HepG2 (cell line): Measurements from ENCODE around the gene NFAT5. TPM values are rescaled to one million over a fixed set of nuclear protein-coding genes. Genes with fewer than 3 reads are reported as not detected.
A peak's percentile ranks its signal among the peaks of the same experiment; 100 is the strongest.

Experiments
- ATAC-seq: fragments of 200-7000 bp; cut with Tn5 transposase; 3 replicates; pipeline ENCODE4 v1.9.1; 2020; ENCODE audit warnings: mild to moderate bottlenecking, moderate library complexity
- BruUV-seq: library from RNA; stranded (reverse); fragments of 400-500 nt; replicated peaks from 2 replicates; lab custom pipeline; 2021; lab: Mats Ljungman, UMichigan
- CTCF ChIA-PET: fragments of 300-600 bp; formaldehyde crosslinking; extraction: SDS; loops from one replicate; lab custom pipeline; 2021; ENCODE audit warnings: low total read pairs, inconsistent platforms, low intra/inter-chr PET ratio; lab: Yijun Ruan, JAX
- POLR2A ChIA-PET: fragments of 350-600 bp; sonication (Branson Sonifier 250); formaldehyde crosslinking; loops from one replicate; lab custom pipeline; 2020; ENCODE audit warnings: antibody characterized with exemption, inconsistent platforms; lab: Yijun Ruan, JAX
- DNase-seq: peaks from one replicate; pipeline ENCODE4 v3.0.0-alpha.2; 2015; ENCODE audit warnings: low spot score
- FAIRE-seq: peaks from 3 replicates; lab custom pipeline; 2011; peaks lifted over from hg19 to GRCh38; lab: Jason Lieb, UNC
- H2AFZ ChIP-seq: one replicate; pipeline ENCODE4 v1.6.1; 2011; ENCODE audit warnings: low read length, inconsistent platforms
- H3K27ac ChIP-seq: fragments of 300-600 bp; 3 replicates; pipeline ENCODE4 v1.8.0; 2011; ENCODE audit warnings: mixed run types, mild to moderate bottlenecking, mixed read lengths, low read length, inconsistent platforms; ENCODE audit not compliant: insufficient read depth; ENCODE audit errors: extremely low read length
- H3K27me3 ChIP-seq, 2 experiments: fragments of 200-600 bp in 1 of 2; 2 replicates in 1 of 2; 3 replicates in 1 of 2; pipeline versions ENCODE4 v1.6.0 to v1.8.0; 2011; ENCODE audit warnings: low read length in 2 of 2, mild to moderate bottlenecking in 2 of 2, moderate library complexity in 2 of 2, inconsistent platforms in 1 of 2; ENCODE audit not compliant: insufficient read depth in 2 of 2, control insufficient read depth in 1 of 2
- H3K36me3 ChIP-seq, 2 experiments: fragments of 200-600 bp in 1 of 2; replicated peaks in 1 of 2; 2 replicates in 1 of 2; 3 replicates in 1 of 2; pipeline versions ENCODE4 v1.5.1 to v1.8.0; 2011; ENCODE audit warnings: low read length in 2 of 2, inconsistent platforms in 1 of 2; ENCODE audit not compliant: insufficient read depth in 2 of 2, control insufficient read depth in 1 of 2
- H3K4me1 ChIP-seq: 2 replicates; pipeline ENCODE4 v1.5.1; 2012; ENCODE audit warnings: low read length, inconsistent platforms; ENCODE audit not compliant: insufficient read depth
- H3K4me2 ChIP-seq: 2 replicates; pipeline ENCODE4 v1.6.0; 2011; ENCODE audit warnings: low read depth, low read length, inconsistent platforms
- H3K4me3 ChIP-seq, 3 experiments: fragments of 200-600 bp in 1 of 3; sonication (generic), shearing (Covaris generic) in 1 of 3; replicated peaks in 1 of 3; 2 replicates each; pipeline ENCODE4 v1.5.1; 2011 to 2016; ENCODE audit warnings: low read length in 3 of 3, inconsistent platforms in 2 of 3, low read depth in 2 of 3, mild to moderate bottlenecking in 2 of 3, control low read depth in 1 of 3, mixed read lengths in 1 of 3; ENCODE audit not compliant: insufficient read depth in 1 of 3
- H3K79me2 ChIP-seq: one replicate; pipeline ENCODE4 v1.6.1; 2011; ENCODE audit warnings: low read length, inconsistent platforms; ENCODE audit not compliant: insufficient read depth
- H3K9ac ChIP-seq: 2 replicates; pipeline ENCODE4 v1.6.0; 2011; ENCODE audit warnings: mild to moderate bottlenecking, low read depth, low read length, inconsistent platforms; ENCODE audit not compliant: insufficient read depth
- H3K9me3 ChIP-seq: 2 replicates; pipeline ENCODE4 v1.5.1; 2012; ENCODE audit warnings: mild to moderate bottlenecking, low read length
- H4K20me1 ChIP-seq: 2 replicates; pipeline ENCODE4 v1.6.0; 2011; ENCODE audit warnings: inconsistent platforms, mild to moderate bottlenecking, low read length, moderate library complexity; ENCODE audit not compliant: insufficient read depth
- FOSL2 ChIP-seq: sonication (generic); formaldehyde crosslinking; IDR thresholded peaks from 2 replicates; pipeline ENCODE4 v1.4.0; 2020; ENCODE audit warnings: missing genetic modification reagents
- FOXJ3 ChIP-seq: sonication (generic); formaldehyde crosslinking; IDR thresholded peaks from 2 replicates; pipeline ENCODE4 v1.4.0; 2020; ENCODE audit warnings: missing genetic modification reagents, mild to moderate bottlenecking, borderline replicate concordance
- FOXP1 ChIP-seq, 2 experiments: fragments of 450-650 bp in 1 of 2; IDR thresholded peaks; 2 replicates each; pipeline ENCODE4 v1.6.1; 2017 to 2018; ENCODE audit warnings: antibody characterized with exemption in 1 of 2
- HES4 ChIP-seq: sonication (generic); formaldehyde crosslinking; IDR thresholded peaks from 2 replicates; pipeline ENCODE4 v1.9.0; 2021; ENCODE audit warnings: mild to moderate bottlenecking, missing genetic modification reagents, borderline replicate concordance
- NBN ChIP-seq: fragments of 450-650 bp; conservative IDR thresholded peaks from 2 replicates; pipeline ENCODE4 v1.6.1; 2017
- ZKSCAN8 ChIP-seq: IDR thresholded peaks from 2 replicates; pipeline ENCODE4 v1.6.1; 2016; ENCODE audit warnings: borderline replicate concordance, missing genetic modification reagents, missing compliant biosample characterization
- ZNF121 ChIP-seq: sonication (generic); formaldehyde crosslinking; IDR thresholded peaks from 2 replicates; pipeline ENCODE4 v1.5.0; 2020; ENCODE audit warnings: mild to moderate bottlenecking, missing genetic modification reagents
- ZNF501 ChIP-seq: sonication (generic); formaldehyde crosslinking; IDR thresholded peaks from 2 replicates; pipeline ENCODE4 v1.5.1; 2020; ENCODE audit warnings: mild to moderate bottlenecking, moderate library complexity, missing genetic modification reagents
- ZNF543 ChIP-seq: sonication (generic); formaldehyde crosslinking; IDR thresholded peaks from 2 replicates; pipeline ENCODE4 v1.4.0; 2020; ENCODE audit warnings: mild to moderate bottlenecking, missing genetic modification reagents
- ZNF720 ChIP-seq: sonication (generic); formaldehyde crosslinking; IDR thresholded peaks from 2 replicates; pipeline ENCODE4 v1.4.0; 2020; ENCODE audit warnings: missing genetic modification reagents
- ZSCAN21 ChIP-seq: sonication (generic); formaldehyde crosslinking; IDR thresholded peaks from 2 replicates; pipeline ENCODE4 v1.8.0; 2022; ENCODE audit warnings: mild to moderate bottlenecking, missing genetic modification reagents, moderate library complexity, borderline replicate concordance
- ZSCAN31 ChIP-seq: sonication (generic); formaldehyde crosslinking; IDR thresholded peaks from 2 replicates; pipeline ENCODE4 v1.5.0; 2020; ENCODE audit warnings: low read depth, mild to moderate bottlenecking, missing genetic modification reagents
- WGBS: methylation state at CpG from one replicate; pipeline ENCODE4 v1.1.6; 2017; ENCODE audit warnings: low lambda C conversion rate; 5-methylcytosine and 5-hydroxymethylcytosine counted together
- in situ Hi-C: cut with HindIII; loops from 2 replicates; pipeline ENCODE4 v1.10.0; 2017; ENCODE audit warnings: low pct_unique_long_range_greater_than_20kb; ENCODE audit not compliant: extremely low pct_ligation_motif_present
- intact Hi-C: fragments of 100-400 bp; cut with micrococcal nuclease; formaldehyde crosslinking; loops from one replicate; pipeline ENCODE4 v1.10.0; 2022; ENCODE audit not compliant: unreplicated experiment
- polyA plus RNA-seq, 8 experiments: library from polyadenylated mRNA; depleted of rRNA in 3 of 8; stranded (reverse) in 7 of 8; unstranded in 1 of 8; fragments of >200 nt; fragmentation: Illumina TruSeq in 4 of 8; extraction: Trizol in 4 of 8; gene quantifications; 2 replicates each; pipeline versions ENCODE4 v1.2.1 to v1.2.3, GENCODE V29; 2011 to 2016; ENCODE audit warnings: low read depth in 4 of 8, missing spikeins in 1 of 8, mixed read lengths in 1 of 8; ENCODE audit not compliant: insufficient read depth in 1 of 8
- total RNA-seq, 5 experiments: library from RNA; depleted of rRNA; stranded (reverse); fragments of >200 nt; fragmentation: Illumina TruSeq; extraction: Trizol; gene quantifications; 2 replicates each; pipeline ENCODE4 v1.2.3, GENCODE V29; 2016; ENCODE audit warnings: low read depth in 1 of 5
- TF ChIP-seq, protein P1 (sequence below): IDR thresholded peaks from 2 replicates; pipeline ENCODE4 v1.6.1; 2016; ENCODE audit warnings: low read depth, borderline replicate concordance
- TF ChIP-seq, protein P2 (sequence below): sonication (generic); formaldehyde crosslinking; IDR thresholded peaks from 2 replicates; pipeline ENCODE4 v1.8.1; 2023; ENCODE audit warnings: mild to moderate bottlenecking, missing genetic modification reagents
- TF ChIP-seq, protein P3 (sequence below): sonication (generic); formaldehyde crosslinking; IDR thresholded peaks from 2 replicates; pipeline ENCODE4 v1.4.0; 2020; ENCODE audit warnings: mild to moderate bottlenecking, missing genetic modification reagents

NFAT5 gene
- total and polyA plus RNA-seq, 2 of the 13 experiments (the other 11 are each of a cell fraction or from before 2014, with no cell fraction given), result 20.5 to 54.3 TPM

DNA sequence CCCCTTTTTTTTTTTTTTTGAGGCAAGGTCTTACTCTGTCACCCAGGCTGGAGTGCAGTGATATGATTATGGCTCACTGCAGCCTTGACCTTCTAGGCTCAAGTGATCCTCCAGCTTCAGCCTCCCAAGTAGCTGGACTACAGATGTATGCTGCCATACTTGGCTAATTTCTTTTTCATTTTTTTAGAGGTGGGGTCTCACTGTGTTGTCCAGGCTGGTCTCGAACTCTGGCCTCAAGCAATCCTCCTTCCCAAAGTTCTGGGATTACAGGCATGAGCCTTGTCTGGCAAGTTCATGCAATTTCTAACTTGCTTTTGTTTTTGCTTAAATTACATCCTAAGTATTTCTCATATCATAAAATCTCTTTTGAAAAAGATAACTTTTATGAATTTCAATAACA is 33.8 kb upstream of the NFAT5 start:
- no TSS peak for BruUV-seq
- H3K4me2 ChIP-seq, result no peak overlapping the region
- ATAC-seq (no peak), FAIRE-seq (peak; percentile 21), DNase-seq (no peak)
- H3K36me3 ChIP-seq, result no peaks in the 10 kb centered on the region
- H3K9me3 ChIP-seq, result no peaks in the 10 kb centered on the region
- H2AFZ ChIP-seq, result no peak overlapping the region
- H3K4me1 ChIP-seq, result peaks cover 52% of the 10 kb centered on the region
- intact Hi-C loops, result no loop called here
- in situ Hi-C loops, result no loop called here
- no peak overlapping the region for H3K27ac ChIP-seq
- H3K4me3 ChIP-seq, result no peak overlapping the region
- H3K79me2 ChIP-seq, result no peaks in the 10 kb centered on the region
- CTCF ChIA-PET, result no interaction called here
- peak; percentile 75 for TF ChIP-seq ZNF121 (CRISPR knock-in tag)
- TF ChIP-seq ZKSCAN8, result no peak
- TF ChIP-seq, all 625 proteins: peak for 1
- WGBS, result 92% methylated on average over 1 of the region's 1 CpG
- Histone ChIP-seq H4K20me1 (no peaks in the 10 kb centered on the region), H3K27me3 (no peaks in the 10 kb centered on the region), H3K9ac (no peak overlapping the region)
- POLR2A ChIA-PET, result no interaction called here

DNA sequence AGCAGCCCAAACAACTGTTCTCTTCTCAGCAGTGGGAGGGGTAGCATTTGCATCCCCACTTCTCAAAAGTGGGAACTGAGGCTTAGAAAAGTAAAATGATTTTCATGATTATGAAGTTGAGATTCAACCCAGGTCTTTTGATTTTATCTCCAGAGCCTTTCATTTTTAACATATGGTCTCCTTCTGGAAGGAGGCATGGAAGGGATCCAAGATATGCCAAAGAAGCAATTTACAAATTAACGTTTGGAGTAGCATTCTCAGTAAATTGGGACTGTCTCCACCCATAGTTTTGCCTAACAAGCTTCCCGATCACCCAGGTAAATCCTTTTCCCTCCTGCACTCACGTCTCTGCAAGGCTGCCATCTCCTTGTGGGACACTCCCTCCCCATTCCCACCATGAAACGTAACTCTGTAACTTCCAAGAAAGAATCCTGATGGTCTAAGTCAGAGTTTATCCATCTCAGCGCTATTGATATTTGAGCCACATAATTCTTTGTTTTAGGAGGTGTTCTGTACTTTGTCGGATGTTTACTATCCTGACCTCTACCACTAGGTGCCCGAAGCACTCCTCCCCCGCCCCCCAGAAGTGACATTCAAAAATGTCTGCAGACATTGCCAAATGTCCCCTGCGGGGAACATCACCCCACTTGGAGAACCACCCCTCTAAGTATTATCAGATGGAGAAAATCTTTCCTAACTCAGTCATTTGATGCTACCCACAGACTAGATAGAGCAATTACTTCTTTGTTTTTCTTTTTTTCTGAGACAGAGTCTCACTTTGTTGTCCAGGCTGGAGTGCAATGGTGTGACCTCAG is 32.9 kb upstream of the NFAT5 start:
- H3K79me2 ChIP-seq, result no peaks in the 10 kb centered on the region
- no peaks in the 10 kb centered on the region for H4K20me1 ChIP-seq
- H3K36me3 ChIP-seq, result no peaks in the 10 kb centered on the region
- 8% methylated on average over 9 of the region's 9 CpGs for WGBS
- intact Hi-C loops (no loop called here), in situ Hi-C loops (no loop called here)
- H3K27ac ChIP-seq, result no peak overlapping the region
- no peak for DNase-seq
- no peak for FAIRE-seq
- H3K9me3 ChIP-seq, result no peaks in the 10 kb centered on the region
- H3K4me3 ChIP-seq, result peak overlapping the region in 1 of 3 experiments; percentile 14; a peak in 2 of 6 replicates
- ChIA-PET CTCF (no interaction called here), POLR2A (no interaction called here)
- H3K4me2 ChIP-seq, result peak overlapping the region; percentile 65
- peak; percentile 54 for ATAC-seq
- no peak overlapping the region for H2AFZ ChIP-seq
- no TSS peak for BruUV-seq
- peaks cover 0 to 6% of the 10 kb centered on the region in 2 experiments; a peak in 2 of 5 replicates for H3K27me3 ChIP-seq
- peaks cover 56% of the 10 kb centered on the region for H3K4me1 ChIP-seq
- peak overlapping the region; percentile 6; the same call in 1 of the 2 replicates for H3K9ac ChIP-seq
- TF ChIP-seq, protein P1, sequence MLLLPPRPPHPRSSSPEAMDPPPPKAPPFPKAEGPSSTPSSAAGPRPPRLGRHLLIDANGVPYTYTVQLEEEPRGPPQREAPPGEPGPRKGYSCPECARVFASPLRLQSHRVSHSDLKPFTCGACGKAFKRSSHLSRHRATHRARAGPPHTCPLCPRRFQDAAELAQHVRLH (CRISPR knock-in tag), result no peak
- TF ChIP-seq NBN, result no peak
- TF ChIP-seq ZNF720, result no peak
- no peak for TF ChIP-seq ZSCAN31
- TF ChIP-seq, protein P2, sequence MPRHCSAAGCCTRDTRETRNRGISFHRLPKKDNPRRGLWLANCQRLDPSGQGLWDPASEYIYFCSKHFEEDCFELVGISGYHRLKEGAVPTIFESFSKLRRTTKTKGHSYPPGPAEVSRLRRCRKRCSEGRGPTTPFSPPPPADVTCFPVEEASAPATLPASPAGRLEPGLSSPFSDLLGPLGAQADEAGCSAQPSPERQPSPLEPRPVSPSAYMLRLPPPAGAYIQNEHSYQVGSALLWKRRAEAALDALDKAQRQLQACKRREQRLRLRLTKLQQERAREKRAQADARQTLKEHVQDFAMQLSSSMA, result no peak
- TF ChIP-seq, protein P3, sequence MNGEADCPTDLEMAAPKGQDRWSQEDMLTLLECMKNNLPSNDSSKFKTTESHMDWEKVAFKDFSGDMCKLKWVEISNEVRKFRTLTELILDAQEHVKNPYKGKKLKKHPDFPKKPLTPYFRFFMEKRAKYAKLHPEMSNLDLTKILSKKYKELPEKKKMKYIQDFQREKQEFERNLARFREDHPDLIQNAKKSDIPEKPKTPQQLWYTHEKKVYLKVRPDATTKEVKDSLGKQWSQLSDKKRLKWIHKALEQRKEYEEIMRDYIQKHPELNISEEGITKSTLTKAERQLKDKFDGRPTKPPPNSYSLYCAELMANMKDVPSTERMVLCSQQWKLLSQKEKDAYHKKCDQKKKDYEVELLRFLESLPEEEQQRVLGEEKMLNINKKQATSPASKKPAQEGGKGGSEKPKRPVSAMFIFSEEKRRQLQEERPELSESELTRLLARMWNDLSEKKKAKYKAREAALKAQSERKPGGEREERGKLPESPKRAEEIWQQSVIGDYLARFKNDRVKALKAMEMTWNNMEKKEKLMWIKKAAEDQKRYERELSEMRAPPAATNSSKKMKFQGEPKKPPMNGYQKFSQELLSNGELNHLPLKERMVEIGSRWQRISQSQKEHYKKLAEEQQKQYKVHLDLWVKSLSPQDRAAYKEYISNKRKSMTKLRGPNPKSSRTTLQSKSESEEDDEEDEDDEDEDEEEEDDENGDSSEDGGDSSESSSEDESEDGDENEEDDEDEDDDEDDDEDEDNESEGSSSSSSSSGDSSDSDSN (CRISPR knock-in tag), result no peak
- TF ChIP-seq ZNF501 (CRISPR knock-in tag), result no peak
- TF ChIP-seq HES4 (CRISPR knock-in tag), result no peak
- TF ChIP-seq ZNF543 (CRISPR knock-in tag), result no peak
- no peak for TF ChIP-seq FOSL2
- peak; percentile 73; the same call in 1 of the 2 replicates for TF ChIP-seq ZNF121 (CRISPR knock-in tag)
- TF ChIP-seq ZSCAN21 (CRISPR knock-in tag), result no peak
- no peak for TF ChIP-seq FOXP1 (IDR thresholded peaks at IDR 0.05)
- TF ChIP-seq FOXP1 (CRISPR knock-in tag; IDR thresholded peaks at IDR 0.05), result 0 out of 2 replicates have a peak, but pooled peaks have one; percentile 6
- TF ChIP-seq FOXJ3 (CRISPR knock-in tag), result no peak
